ENCODE results near the gene RIT2. TPM values are rescaled to one million over a fixed set of nuclear protein-coding genes. Genes with fewer than 3 reads are reported as not detected.

The RIT2 gene
- total RNA-seq, 2 donors from 2014 or later = not detected

DNA sequence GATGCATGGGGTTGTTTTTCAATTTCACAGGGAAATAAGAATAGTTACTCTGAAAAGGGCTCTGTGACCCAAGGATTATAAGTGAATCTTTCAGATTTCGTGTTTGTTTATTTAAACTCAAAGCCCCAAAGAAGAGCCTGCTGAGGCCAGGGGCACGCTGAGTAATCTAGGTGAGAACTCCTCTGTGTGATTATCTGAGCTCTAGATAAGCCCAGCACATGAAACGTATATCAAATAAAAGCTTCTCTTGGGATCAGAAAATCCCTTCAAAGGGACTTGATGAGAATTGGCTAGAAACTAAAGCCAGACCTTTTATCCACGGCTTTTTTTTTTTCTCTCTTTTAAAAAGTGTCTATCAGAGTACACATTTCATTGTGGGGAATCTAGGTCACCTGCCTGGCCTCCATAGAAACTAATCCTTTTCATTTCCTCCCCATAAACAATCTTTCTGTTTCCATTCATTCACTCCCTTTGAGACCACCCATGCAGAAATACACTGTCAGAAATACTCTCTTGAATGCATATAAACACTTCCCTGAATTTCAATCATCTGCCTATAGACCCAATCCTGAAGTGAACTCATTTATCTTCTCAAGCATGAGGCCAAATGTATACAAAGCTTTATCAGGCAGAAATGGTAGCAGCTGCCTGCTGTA lies 137.4 kb downstream of the RIT2 start:
- Histone ChIP-seq H3K27ac (no peak overlapping the region), H3K9me3 (no peaks in the 10 kb centered on the region), H3K4me3 (no peak overlapping the region), H3K27me3 (no peaks in the 10 kb centered on the region), H3K4me1 (no peaks in the 10 kb centered on the region), H3K36me3 (no peaks in the 10 kb centered on the region)
- TF ChIP-seq, protein P1, sequence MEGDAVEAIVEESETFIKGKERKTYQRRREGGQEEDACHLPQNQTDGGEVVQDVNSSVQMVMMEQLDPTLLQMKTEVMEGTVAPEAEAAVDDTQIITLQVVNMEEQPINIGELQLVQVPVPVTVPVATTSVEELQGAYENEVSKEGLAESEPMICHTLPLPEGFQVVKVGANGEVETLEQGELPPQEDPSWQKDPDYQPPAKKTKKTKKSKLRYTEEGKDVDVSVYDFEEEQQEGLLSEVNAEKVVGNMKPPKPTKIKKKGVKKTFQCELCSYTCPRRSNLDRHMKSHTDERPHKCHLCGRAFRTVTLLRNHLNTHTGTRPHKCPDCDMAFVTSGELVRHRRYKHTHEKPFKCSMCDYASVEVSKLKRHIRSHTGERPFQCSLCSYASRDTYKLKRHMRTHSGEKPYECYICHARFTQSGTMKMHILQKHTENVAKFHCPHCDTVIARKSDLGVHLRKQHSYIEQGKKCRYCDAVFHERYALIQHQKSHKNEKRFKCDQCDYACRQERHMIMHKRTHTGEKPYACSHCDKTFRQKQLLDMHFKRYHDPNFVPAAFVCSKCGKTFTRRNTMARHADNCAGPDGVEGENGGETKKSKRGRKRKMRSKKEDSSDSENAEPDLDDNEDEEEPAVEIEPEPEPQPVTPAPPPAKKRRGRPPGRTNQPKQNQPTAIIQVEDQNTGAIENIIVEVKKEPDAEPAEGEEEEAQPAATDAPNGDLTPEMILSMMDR (IDR thresholded peaks at IDR 0.05) = no peak
- no peak for DNase-seq (ENCODE audit: low spot score)

DNA sequence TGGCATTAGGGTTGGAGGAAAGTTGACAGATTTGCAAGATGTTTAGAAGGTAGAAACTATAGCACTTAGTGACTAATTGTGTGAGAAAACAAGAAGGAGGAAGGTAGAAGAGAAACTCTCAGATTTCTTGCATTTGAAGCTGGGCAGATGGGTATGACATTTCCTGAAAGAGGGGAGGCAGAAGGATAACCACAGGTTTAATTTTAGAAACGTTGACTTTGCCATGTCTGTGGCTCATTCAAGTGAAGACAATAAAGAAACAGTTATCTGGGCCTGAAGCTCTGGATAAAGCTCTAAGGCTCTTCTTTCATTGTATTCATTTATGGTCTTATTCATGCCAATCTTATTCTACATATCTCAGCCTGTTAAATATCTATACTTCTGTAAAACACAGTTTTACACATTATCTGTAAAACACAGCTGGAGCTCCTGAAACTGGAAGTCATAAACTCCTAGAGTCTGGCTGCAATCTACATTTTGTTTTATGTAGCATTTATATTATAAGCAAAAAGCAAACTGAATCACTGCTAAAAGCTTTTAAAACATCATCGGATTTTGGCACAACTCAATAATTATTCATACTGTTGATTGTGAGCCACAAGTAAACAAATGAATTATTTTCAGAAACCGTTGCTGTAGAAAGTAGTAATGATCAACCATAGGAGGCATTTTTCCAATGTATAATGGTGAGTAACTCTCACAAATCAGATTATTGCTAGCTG lies 138.5 kb downstream of the RIT2 start:
- Histone ChIP-seq H3K36me3 (no peaks in the 10 kb centered on the region), H3K4me1 (no peaks in the 10 kb centered on the region), H3K9me3 (no peaks in the 10 kb centered on the region), H3K27ac (no peak overlapping the region), H3K4me3 (no peak overlapping the region), H3K27me3 (no peaks in the 10 kb centered on the region)
- TF ChIP-seq, protein P1 (IDR thresholded peaks at IDR 0.05) = no peak
- no peak for DNase-seq (ENCODE audit: low spot score)

DNA sequence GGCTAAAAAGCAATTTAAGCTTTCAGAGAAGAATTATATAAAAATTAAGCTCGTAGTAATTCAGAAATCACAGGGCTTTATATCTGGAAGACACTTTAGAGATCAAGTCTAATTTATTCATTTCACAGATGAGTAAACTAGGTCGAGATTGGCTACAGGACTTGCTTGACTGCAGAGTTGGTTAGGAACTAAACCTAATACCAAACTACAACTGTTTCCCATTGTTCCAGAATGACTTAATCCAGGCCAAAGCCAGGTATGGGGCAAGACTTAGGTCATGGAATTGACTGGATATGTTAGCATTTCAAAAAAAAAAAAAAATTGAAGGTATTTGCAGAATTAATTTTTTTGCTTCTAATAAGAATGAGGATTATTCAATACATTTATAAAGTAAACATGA lies 146.1 kb downstream of the RIT2 start:
- Histone ChIP-seq H3K36me3 (no peaks in the 10 kb centered on the region), H3K9me3 (no peaks in the 10 kb centered on the region), H3K4me1 (no peaks in the 10 kb centered on the region), H3K4me3 (no peak overlapping the region), H3K27me3 (no peaks in the 10 kb centered on the region), H3K27ac (no peak overlapping the region)
- TF ChIP-seq, protein P1 (IDR thresholded peaks at IDR 0.05) = no peak
- DNase-seq (ENCODE audit: low spot score) = no peak

DNA sequence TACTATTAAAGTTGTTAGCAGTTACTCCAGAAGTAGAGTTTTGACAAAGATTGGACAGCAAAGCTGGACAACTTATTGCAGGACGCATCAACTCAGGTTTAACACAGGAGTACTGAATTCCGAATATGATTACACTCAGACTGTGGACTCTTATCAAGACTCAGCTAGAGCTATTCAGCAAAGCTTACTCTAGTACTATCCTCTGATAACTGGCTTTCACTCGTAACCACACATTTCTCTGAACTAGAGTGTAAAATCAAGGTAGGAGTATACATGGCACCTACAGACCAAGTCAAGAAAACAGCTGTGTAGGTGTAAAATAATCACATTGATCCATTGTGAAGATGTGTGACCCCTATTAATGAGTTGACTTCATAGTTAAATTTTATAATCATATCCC lies 154.2 kb downstream of the RIT2 start:
- no peak overlapping the region for H3K27ac ChIP-seq

GRCh38 chr18:42959528-42959927 lies 156.0 kb downstream of the RIT2 start:
- no peak for DNase-seq (ENCODE audit: low spot score)
- Histone ChIP-seq H3K9me3 (no peaks in the 10 kb centered on the region), H3K27ac (no peak overlapping the region), H3K36me3 (no peaks in the 10 kb centered on the region), H3K4me3 (no peak overlapping the region), H3K27me3 (no peaks in the 10 kb centered on the region), H3K4me1 (no peaks in the 10 kb centered on the region)
- TF ChIP-seq, protein P1 (IDR thresholded peaks at IDR 0.05) = no peak

More for the DNA sequence above, 154.2 kb downstream of the RIT2 start:
- Histone ChIP-seq H3K4me1 (no peaks in the 10 kb centered on the region), H3K27me3 (no peaks in the 10 kb centered on the region), H3K36me3 (no peaks in the 10 kb centered on the region), H3K4me3 (no peak overlapping the region), H3K9me3 (no peaks in the 10 kb centered on the region)
- DNase-seq (ENCODE audit: low spot score) = no peak
- TF ChIP-seq, protein P1 (IDR thresholded peaks at IDR 0.05) = no peak
